HL-60 (cell line): ENCODE results near the gene SORCS2.

ENCODE experiments used
- CTCF ChIP-seq: IDR thresholded peaks from one replicate; pipeline ENCODE4 v1.5.1; 2011; ENCODE audit warnings: low read length, control low read depth, inconsistent platforms; ENCODE audit not compliant: insufficient read depth
- POLR2AphosphoS5 ChIP-seq: IDR thresholded peaks from 2 replicates; pipeline ENCODE4 v1.6.1; 2012; ENCODE audit warnings: low read depth
- REST ChIP-seq: IDR thresholded peaks from 2 replicates; pipeline ENCODE4 v1.6.1; 2012; ENCODE audit warnings: low read depth; ENCODE audit not compliant: insufficient replicate concordance

- TF ChIP-seq CTCF (no peak), POLR2AphosphoS5 (no peak), REST (no peak)
Measured at GRCh38 chr4:7772711-7773385, 580.5 kb downstream of the SORCS2 start.
